Right cardiac atrium (tissue), 5 donors: ENCODE data around the gene MEIOSIN. TPM values are rescaled to one million over a fixed set of nuclear protein-coding genes. Genes with fewer than 3 reads are reported as not detected.

Source experiments
- ATAC-seq, 2 donors: fragments of 200-7000 bp; cut with Tn5 transposase; one replicate each; pipeline versions ENCODE4 v1.8.0 to v1.9.1; 2020; ENCODE audit warnings: moderate library complexity in 2 of 2, mild to moderate bottlenecking in 1 of 2
- DNase-seq, 3 donors: peaks; one replicate each; pipeline ENCODE4 v3.0.0-alpha.2; 2020
- H3K27ac ChIP-seq: one replicate; pipeline ENCODE4 v1.5.1; 2013; ENCODE audit warnings: mild to moderate bottlenecking, low read length, control low read depth, moderate library complexity
- H3K27me3 ChIP-seq: one replicate; pipeline ENCODE4 v1.6.1; 2013; ENCODE audit not compliant: control insufficient read depth, insufficient read depth
- H3K4me1 ChIP-seq: one replicate; pipeline ENCODE4 v1.6.1; 2013; ENCODE audit warnings: low read length; ENCODE audit not compliant: control insufficient read depth, insufficient read depth
- H3K4me3 ChIP-seq: one replicate; pipeline ENCODE4 v1.5.1; 2013; ENCODE audit warnings: low read length, control low read depth
- H3K9me3 ChIP-seq: one replicate; pipeline ENCODE4 v1.6.1; 2013; ENCODE audit warnings: low read length; ENCODE audit not compliant: control insufficient read depth
- WGBS: extraction: QIAGEN DNeasy Blood & Tissue Kit; methylation state at CpG from one replicate; pipeline ENCODE4 v1.1.7; 2013; 5-methylcytosine and 5-hydroxymethylcytosine counted together
- intact Hi-C, 4 donors: fragments of 100-400 bp; cut with DNase I; formaldehyde crosslinking; loops; one replicate each; pipeline versions ENCODE4 v1.11.0 to v1.14.0; 2022 to 2023
- polyA plus RNA-seq: library from polyadenylated mRNA; stranded (reverse); fragments of 200-250 nt; gene quantifications from one replicate; pipeline ENCODE4 v1.2.3, GENCODE V29; 2013
- total RNA-seq, 4 donors: library from RNA; stranded (reverse); fragmentation: NEBNext Ultra II Directional; extraction: Animal tissue kit (Norgen Biotek cat#: 25700); gene quantifications; one replicate each; pipeline ENCODE4 v1.2.1, GENCODE V29; 2021
- donor health status: healthy with polysubstance abuse.
- donor health status: DM: no; HTN: yes; CAD: no.
- donor health status: DM: no; HTN: no; CAD: no.
- donor health status: DM: no; HTN: yes; CAD: no; lungs with severe emphysema.
- donor health status: DM: yes; HTN: yes; CAD: no.

MEIOSIN gene
- total and polyA plus RNA-seq, 5 donors: 0.15 to 0.76 (median 0.34) TPM

- WGBS: 35% methylated on average over 26 of the region's 26 CpGs
- Histone ChIP-seq H3K4me1 (peaks cover 3% of the 10 kb centered on the region), H3K4me3 (peak overlapping the region; percentile 50), H3K9me3 (no peaks in the 10 kb centered on the region), H3K27ac (peak overlapping the region; percentile 94), H3K27me3 (no peaks in the 10 kb centered on the region)
- intact Hi-C loops: no loop called here
- peak; percentile 52 to 66 for ATAC-seq
- peak; percentile 78 to 93 (median 90) for DNase-seq
These were observed 49.9 kb downstream of the MEIOSIN start for GRCh38 chr19:45782820-45783785.

DNA sequence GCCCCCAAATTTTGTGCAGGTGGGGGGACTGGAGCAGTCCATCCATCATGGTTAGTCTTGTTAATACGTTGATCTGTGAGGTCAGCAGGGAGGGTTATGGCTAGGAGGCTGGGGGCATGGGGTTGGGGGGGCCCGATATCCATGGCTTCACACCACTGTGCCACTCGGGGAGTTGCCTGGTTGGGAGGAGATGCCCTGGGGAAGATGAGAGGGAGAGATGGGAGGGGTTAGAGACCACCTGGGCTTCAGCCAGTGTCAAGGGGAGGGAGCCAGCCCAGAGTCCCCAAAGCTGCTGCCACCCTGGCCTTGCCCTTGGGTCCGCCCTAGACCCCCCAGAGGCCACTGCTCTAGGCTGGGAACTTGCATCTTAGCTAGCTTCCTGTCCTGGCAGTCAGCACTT is 50.9 kb downstream of the MEIOSIN start:
- Histone ChIP-seq H3K9me3 (no peaks in the 10 kb centered on the region), H3K4me1 (peaks cover 3% of the 10 kb centered on the region), H3K4me3 (no peak overlapping the region), H3K27me3 (no peaks in the 10 kb centered on the region), H3K27ac (peak overlapping the region; percentile 94)
- no peak for ATAC-seq
- WGBS: 71% methylated on average over 4 of the region's 4 CpGs
- intact Hi-C loops: no loop called here
- no peak for DNase-seq

- H3K4me3 ChIP-seq: no peak overlapping the region
- intact Hi-C loops: no loop called here
- peaks cover 3% of the 10 kb centered on the region for H3K4me1 ChIP-seq
- H3K27me3 ChIP-seq: no peaks in the 10 kb centered on the region
- ATAC-seq: no peak
- no peaks in the 10 kb centered on the region for H3K9me3 ChIP-seq
- peak overlapping the region; percentile 94 for H3K27ac ChIP-seq
- no peak for DNase-seq
- 56% methylated on average over 5 of the region's 5 CpGs for whole genome bisulfite sequencing
These were observed 51.9 kb downstream of the MEIOSIN start for GRCh38 chr19:45785097-45785496.

- peak in 2 of 3 donors; percentile 66 to 72 for DNase-seq
- H3K9me3 ChIP-seq: no peaks in the 10 kb centered on the region
- no peak for ATAC-seq
- peaks cover 3% of the 10 kb centered on the region for H3K4me1 ChIP-seq
- intact Hi-C loops: no loop called here
- WGBS: 86% methylated on average over 57 of the region's 57 CpGs
- H3K4me3 ChIP-seq: no peak overlapping the region
- H3K27ac ChIP-seq: peak overlapping the region; percentile 9
- H3K27me3 ChIP-seq: no peaks in the 10 kb centered on the region
These were observed 52.7 kb downstream of the MEIOSIN start for GRCh38 chr19:45785781-45786532.

GRCh38 chr19:45786533-45786894 is 53.3 kb downstream of the MEIOSIN start:
- peaks cover 3% of the 10 kb centered on the region for H3K4me1 ChIP-seq
- WGBS: 86% methylated on average over 21 of the region's 21 CpGs
- H3K27me3 ChIP-seq: no peaks in the 10 kb centered on the region
- intact Hi-C loops: no loop called here
- H3K27ac ChIP-seq: no peak overlapping the region
- DNase-seq (peak in 2 of 3 donors; percentile 49 to 69), ATAC-seq (no peak)
- H3K4me3 ChIP-seq: no peak overlapping the region
- H3K9me3 ChIP-seq: no peaks in the 10 kb centered on the region

DNA sequence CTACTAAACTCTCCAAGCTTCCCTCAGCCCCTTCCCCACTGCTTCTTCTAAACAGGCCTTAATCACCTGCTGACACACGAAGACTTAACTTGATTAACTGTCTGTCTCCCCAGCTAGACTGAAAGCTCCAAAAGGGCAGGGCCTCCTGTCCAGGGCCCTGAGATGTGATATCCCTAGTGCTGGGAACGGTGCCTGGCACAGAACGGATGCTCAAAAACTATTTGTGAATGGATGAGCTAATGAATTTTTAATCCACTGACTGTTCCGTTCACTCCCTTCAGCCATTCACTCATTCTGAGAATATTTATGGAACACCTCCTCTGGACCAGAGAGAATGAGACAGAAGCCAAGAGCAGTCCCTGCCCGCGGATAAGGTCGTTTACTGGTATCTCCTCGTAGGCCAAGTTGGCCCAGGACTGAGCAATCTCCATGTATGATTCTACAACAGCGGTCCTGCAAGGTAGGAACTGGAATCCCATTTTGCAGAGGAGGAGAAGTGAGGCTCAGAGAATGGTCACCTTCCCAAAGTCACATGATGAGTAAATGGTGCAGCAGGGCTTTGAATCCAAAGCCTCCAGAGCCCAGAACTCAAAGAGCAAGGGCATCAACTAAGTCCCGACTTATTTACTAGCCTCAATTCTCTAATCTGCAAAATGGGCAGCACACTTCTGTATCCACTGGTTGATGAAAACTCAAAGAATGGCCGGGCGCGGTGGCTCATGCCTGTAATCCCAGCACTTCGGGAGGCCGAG is 56.0 kb downstream of the MEIOSIN start:
- H3K4me3 ChIP-seq: no peak overlapping the region
- 80% methylated on average over 15 of the region's 15 CpGs for WGBS
- H3K27me3 ChIP-seq: no peaks in the 10 kb centered on the region
- no peaks in the 10 kb centered on the region for H3K9me3 ChIP-seq
- peak overlapping the region; percentile 40 for H3K27ac ChIP-seq
- H3K4me1 ChIP-seq: peaks cover 3% of the 10 kb centered on the region
- intact Hi-C loops: no loop called here
- no peak for ATAC-seq
- no peak for DNase-seq

- no peak for ATAC-seq
- 75% methylated on average over 8 of the region's 8 CpGs for WGBS
- no peaks in the 10 kb centered on the region for H3K27me3 ChIP-seq
- no peaks in the 10 kb centered on the region for H3K9me3 ChIP-seq
- H3K4me1 ChIP-seq: no peaks in the 10 kb centered on the region
- no peak for DNase-seq
- H3K4me3 ChIP-seq: no peak overlapping the region
- intact Hi-C loops: no loop called here
- no peak overlapping the region for H3K27ac ChIP-seq
These were observed 57.7 kb downstream of the MEIOSIN start for GRCh38 chr19:45790942-45791341.

DNA sequence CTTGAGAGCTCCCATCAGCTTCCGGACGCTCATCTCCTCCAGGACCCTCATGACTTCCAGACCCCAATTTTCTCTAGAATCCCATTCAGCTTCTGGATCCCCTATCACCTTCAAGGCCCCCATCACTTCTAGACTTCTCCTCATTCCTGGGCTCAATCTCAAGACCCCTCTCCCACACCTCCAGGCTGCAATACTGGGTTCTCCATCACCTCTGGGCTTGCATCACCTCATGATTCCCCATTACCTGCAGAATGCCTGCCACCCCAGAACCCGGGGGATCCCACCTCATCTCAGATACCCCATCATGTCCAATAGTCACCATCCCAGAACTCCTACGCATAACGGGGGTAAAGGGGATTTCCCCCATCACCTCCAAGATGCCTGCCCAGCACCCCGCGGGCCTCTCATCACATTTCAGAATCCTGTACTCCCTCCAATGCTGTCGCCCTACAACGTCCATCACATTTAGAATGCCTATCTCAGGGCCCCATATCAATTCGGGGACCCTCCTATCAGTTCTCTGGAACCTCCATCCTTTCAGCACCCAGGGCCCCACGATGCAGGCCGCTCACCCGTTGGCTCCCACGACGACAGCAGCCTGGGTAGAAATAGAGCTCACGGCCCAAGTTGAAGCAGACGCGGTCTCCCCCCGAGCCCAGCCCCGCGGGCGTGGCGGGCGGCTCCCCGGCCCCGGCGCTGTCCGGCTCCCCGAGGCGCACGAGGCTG is 58.7 kb downstream of the MEIOSIN start:
- no peaks in the 10 kb centered on the region for H3K9me3 ChIP-seq
- H3K4me1 ChIP-seq: no peaks in the 10 kb centered on the region
- ATAC-seq (no peak), DNase-seq (no peak)
- H3K27ac ChIP-seq: peak overlapping the region; percentile 88
- 5% methylated on average over 31 of the region's 31 CpGs for WGBS
- H3K4me3 ChIP-seq: peak overlapping the region; percentile 93
- intact Hi-C loops: no loop called here
- H3K27me3 ChIP-seq: no peaks in the 10 kb centered on the region

- Histone ChIP-seq H3K27me3 (no peaks in the 10 kb centered on the region), H3K27ac (peak within 1 kb of the TSS; percentile 88), H3K4me3 (peak within 1 kb of the TSS; percentile 93), H3K4me1 (no peaks in the 10 kb centered on the region), H3K9me3 (no peaks in the 10 kb centered on the region)
- WGBS: under 1% methylated on average over 86 of the region's 86 CpGs
- intact Hi-C loops: no loop called here
- DNase-seq (peak; percentile 100), ATAC-seq (peak; percentile 98 to 99)
These were observed 59.4 kb downstream of the MEIOSIN start, which contains the start of gene DMWD for GRCh38 chr19:45792470-45793177. Gene DMWD, minus strand, starts transcription at chr19:45792845. Its CDS starts 89 bp downstream, at chr19:45792756.

DNA sequence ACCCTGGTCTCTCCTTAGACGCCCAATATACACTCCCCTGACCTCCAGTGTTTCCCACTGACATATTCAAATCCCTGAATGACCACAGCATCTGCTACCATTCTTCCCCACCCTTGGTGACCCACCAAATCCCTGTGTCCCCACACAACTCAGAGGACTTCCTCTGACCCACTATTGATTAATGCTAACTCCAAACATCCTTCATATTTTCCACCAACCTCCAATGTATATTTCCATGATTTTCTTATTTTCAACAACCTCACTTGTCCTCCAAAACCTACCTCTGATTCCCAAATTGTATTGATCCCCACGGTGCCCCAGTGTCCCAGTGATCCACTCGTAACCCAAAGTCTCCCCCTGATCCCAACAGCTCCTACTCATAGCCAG is 59.9 kb downstream of the MEIOSIN start:
- no peaks in the 10 kb centered on the region for H3K27me3 ChIP-seq
- no peak for ATAC-seq
- no peak for DNase-seq
- no peaks in the 10 kb centered on the region for H3K4me1 ChIP-seq
- H3K9me3 ChIP-seq: no peaks in the 10 kb centered on the region
- H3K4me3 ChIP-seq: peak overlapping the region; percentile 23
- WGBS: 32% methylated on average over 3 of the region's 3 CpGs
- no peak overlapping the region for H3K27ac ChIP-seq
- intact Hi-C loops: no loop called here
